Esophagus squamous epithelium (tissue), 5 donors: ENCODE results near the gene OR51E1. TPM values are rescaled to one million over a fixed set of nuclear protein-coding genes. Genes with fewer than 3 reads are reported as not detected.

Experiments
- DNase-seq: peaks from one replicate; lab custom pipeline; 2025; lab: John Stamatoyannopoulos, UW
- H3K27ac ChIP-seq, 4 donors: fragments of 200-600 bp; sonication (generic); one replicate each; pipeline ENCODE4 v1.5.1; 2016 to 2019; ENCODE audit warnings: mild to moderate bottlenecking in 1 of 4
- H3K27me3 ChIP-seq, 4 donors: fragments of 200-600 bp; sonication (generic); 1 replicate in 3 of 4; 2 replicates in 1 of 4; pipeline versions ENCODE4 v1.5.1 to v1.6.0; 2017 to 2021; ENCODE audit warnings: antibody characterized with exemption in 1 of 4
- H3K36me3 ChIP-seq, 3 donors: fragments of 200-600 bp; sonication (generic); one replicate each; pipeline ENCODE4 v1.5.1; 2016 to 2019
- H3K4me1 ChIP-seq, 3 donors: fragments of 200-600 bp; sonication (generic); one replicate each; pipeline ENCODE4 v1.5.1; 2017 to 2019
- H3K4me3 ChIP-seq, 4 donors: fragments of 200-600 bp; sonication (generic); 1 replicate in 3 of 4; 2 replicates in 1 of 4; pipeline ENCODE4 v1.5.1; 2016 to 2019; ENCODE audit warnings: mild to moderate bottlenecking in 2 of 4, moderate library complexity in 1 of 4
- H3K9me3 ChIP-seq, 3 donors: fragments of 200-600 bp; sonication (generic); one replicate each; pipeline ENCODE4 v1.5.1; 2016 to 2019
- POLR2A ChIP-seq, 4 donors: fragments of 450-650 bp; IDR thresholded peaks; one replicate each; pipeline ENCODE4 v1.6.1; 2017; ENCODE audit warnings: antibody characterized with exemption in 4 of 4, mild to moderate bottlenecking in 4 of 4, moderate library complexity in 3 of 4
- WGBS, 2 donors: methylation state at CpG; one replicate each; pipeline ENCODE4 v1.1.5; 2018; 5-methylcytosine and 5-hydroxymethylcytosine counted together
- intact Hi-C: fragments of 100-400 bp; cut with DNase I; formaldehyde crosslinking; loops from one replicate; pipeline ENCODE4 v1.15.0; 2022
- total RNA-seq, 4 donors: library from RNA; depleted of rRNA; stranded (reverse); fragments of >200 nt; gene quantifications; one replicate each; pipeline ENCODE4 v1.1.0, GENCODE V29; 2016
- TF ChIP-seq, protein P1 (sequence below), 6 experiments: fragments of 450-650 bp in 4 of 6; fragments of 200-600 bp in 2 of 6; sonication (generic) in 2 of 6; IDR thresholded peaks; one replicate each; pipeline ENCODE4 v1.5.1; 2016 to 2019; ENCODE audit warnings: antibody characterized with exemption in 6 of 6, mild to moderate bottlenecking in 4 of 6, moderate library complexity in 4 of 6
- donor health status: DM: yes; HTN: yes; CAD: no.

The OR51E1 gene
- total RNA-seq, 4 donors from 2014 or later = 0.12 TPM; not detected in 3

DNA sequence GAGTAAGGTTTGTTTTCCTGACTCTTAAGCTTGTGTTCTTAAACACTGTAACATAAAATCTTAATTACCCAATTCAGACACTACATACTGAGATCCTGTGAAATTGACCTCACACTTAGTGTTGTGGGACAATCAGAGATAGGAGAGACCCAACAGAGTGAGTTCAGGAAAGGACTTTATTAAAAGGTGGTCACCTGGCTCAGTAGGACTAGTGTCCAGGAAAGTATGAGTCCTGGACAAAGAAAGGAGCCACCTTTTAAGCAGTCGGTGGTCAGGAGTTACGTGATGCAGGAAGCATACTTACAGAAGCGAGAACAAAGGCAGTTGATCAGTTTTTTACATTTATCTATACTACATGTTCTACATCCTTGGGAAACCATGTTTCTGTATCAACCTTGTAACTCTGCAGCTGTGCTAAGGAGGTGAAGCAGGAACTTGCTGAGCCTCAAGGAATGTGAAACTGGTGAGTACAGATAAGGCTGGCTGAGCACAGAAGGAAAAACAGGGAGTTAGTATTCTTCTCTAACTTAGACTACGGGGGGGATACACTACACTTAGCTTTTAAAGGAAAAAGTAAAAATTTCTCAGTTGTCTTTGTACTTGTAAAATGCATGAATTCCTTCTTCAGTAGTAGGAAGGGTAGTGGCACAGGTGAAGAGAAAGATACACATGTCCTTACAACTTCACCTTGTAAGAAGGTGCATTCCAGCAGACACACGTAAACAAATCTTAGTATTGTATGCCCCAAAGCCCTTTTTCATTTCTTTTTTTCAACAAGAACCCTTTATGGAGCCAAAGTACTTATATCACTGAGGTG is 15.1 kb downstream of the OR51E1 start:
- no peak for DNase-seq
- Histone ChIP-seq H3K4me3 (no peak overlapping the region), H3K9me3 (no peaks in the 10 kb centered on the region), H3K4me1 (no peaks in the 10 kb centered on the region), H3K27ac (no peak overlapping the region), H3K36me3 (no peaks in the 10 kb centered on the region), H3K27me3 (no peaks in the 10 kb centered on the region)
- 58 to 63% methylated on average over 5 of the region's 5 CpGs for WGBS, 2 donors
- intact Hi-C loops = no loop called here
- TF ChIP-seq, protein P1, sequence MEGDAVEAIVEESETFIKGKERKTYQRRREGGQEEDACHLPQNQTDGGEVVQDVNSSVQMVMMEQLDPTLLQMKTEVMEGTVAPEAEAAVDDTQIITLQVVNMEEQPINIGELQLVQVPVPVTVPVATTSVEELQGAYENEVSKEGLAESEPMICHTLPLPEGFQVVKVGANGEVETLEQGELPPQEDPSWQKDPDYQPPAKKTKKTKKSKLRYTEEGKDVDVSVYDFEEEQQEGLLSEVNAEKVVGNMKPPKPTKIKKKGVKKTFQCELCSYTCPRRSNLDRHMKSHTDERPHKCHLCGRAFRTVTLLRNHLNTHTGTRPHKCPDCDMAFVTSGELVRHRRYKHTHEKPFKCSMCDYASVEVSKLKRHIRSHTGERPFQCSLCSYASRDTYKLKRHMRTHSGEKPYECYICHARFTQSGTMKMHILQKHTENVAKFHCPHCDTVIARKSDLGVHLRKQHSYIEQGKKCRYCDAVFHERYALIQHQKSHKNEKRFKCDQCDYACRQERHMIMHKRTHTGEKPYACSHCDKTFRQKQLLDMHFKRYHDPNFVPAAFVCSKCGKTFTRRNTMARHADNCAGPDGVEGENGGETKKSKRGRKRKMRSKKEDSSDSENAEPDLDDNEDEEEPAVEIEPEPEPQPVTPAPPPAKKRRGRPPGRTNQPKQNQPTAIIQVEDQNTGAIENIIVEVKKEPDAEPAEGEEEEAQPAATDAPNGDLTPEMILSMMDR (IDR thresholded peaks at IDR 0.05) = no peak
- no peak for TF ChIP-seq POLR2A (IDR thresholded peaks at IDR 0.05)

DNA sequence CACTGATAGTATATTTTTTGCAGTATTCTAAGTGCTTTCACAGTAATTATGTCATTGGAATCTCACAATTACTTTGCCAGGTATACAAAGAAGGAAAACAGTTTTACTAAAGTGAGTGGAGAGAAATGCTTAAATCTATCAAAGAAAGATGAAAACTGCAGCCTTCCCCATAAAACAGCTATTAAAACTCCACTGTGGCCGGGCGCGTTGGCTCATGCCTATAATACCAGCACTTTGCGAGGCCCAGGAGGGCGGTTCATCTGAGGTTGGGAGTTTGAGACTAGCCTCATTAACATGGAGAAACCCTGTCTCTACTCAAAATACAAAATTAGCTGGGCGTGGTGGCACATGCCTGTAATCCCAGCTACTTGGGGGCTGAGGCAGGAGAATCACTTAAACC is 19.1 kb downstream of the OR51E1 start:
- H3K27ac ChIP-seq = no peak overlapping the region
- no peaks in the 10 kb centered on the region for H3K9me3 ChIP-seq
- DNase-seq = no peak
- H3K27me3 ChIP-seq = no peaks in the 10 kb centered on the region
- no peak overlapping the region for H3K4me3 ChIP-seq
- H3K4me1 ChIP-seq = no peaks in the 10 kb centered on the region
- intact Hi-C loops = no loop called here
- WGBS, 2 donors = 75 to 83% methylated on average over 5 to 6 of the region's 6 CpGs
- no peak for TF ChIP-seq POLR2A (IDR thresholded peaks at IDR 0.05)
- TF ChIP-seq, protein P1 (IDR thresholded peaks at IDR 0.05) = no peak
- H3K36me3 ChIP-seq = no peaks in the 10 kb centered on the region

- Histone ChIP-seq H3K27me3 (no peaks in the 10 kb centered on the region), H3K4me3 (no peak overlapping the region), H3K36me3 (no peaks in the 10 kb centered on the region), H3K27ac (no peak overlapping the region), H3K9me3 (no peaks in the 10 kb centered on the region), H3K4me1 (no peaks in the 10 kb centered on the region)
- WGBS, 2 donors = 87 to 90% methylated on average over 3 of the region's 3 CpGs
- TF ChIP-seq, protein P1 (IDR thresholded peaks at IDR 0.05) = no peak
- TF ChIP-seq POLR2A (IDR thresholded peaks at IDR 0.05) = no peak
- no peak for DNase-seq
- intact Hi-C loops = no loop called here
Measured at GRCh38 chr11:4664183-4664582, 20.4 kb downstream of the OR51E1 start.

DNA sequence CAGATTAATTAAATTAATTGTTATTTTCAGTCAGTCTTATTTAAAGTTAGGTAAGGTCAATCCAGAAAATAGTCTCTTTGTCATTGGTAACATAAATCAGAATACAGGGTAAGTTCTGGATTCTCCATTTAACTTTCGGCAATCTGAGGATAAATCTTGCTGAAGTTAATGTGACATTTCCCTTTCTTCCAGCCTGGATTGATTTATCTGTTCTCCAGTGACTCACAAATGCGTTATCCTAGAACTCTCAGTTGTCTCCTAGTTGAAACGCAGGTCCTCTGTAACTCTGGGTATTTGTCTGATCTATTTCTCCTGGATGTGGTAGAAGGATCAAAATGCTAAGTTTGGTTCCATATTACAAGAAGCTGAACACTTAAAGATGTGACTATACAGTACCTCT is 21.0 kb downstream of the OR51E1 start:
- no peak overlapping the region for H3K4me3 ChIP-seq
- no peaks in the 10 kb centered on the region for H3K4me1 ChIP-seq
- TF ChIP-seq POLR2A (IDR thresholded peaks at IDR 0.05) = no peak
- TF ChIP-seq, protein P1 (IDR thresholded peaks at IDR 0.05) = no peak
- WGBS, 2 donors = 62 to 72% methylated on average over 3 of the region's 3 CpGs
- DNase-seq = no peak
- no peaks in the 10 kb centered on the region for H3K9me3 ChIP-seq
- no peaks in the 10 kb centered on the region for H3K36me3 ChIP-seq
- H3K27me3 ChIP-seq = no peaks in the 10 kb centered on the region
- intact Hi-C loops = no loop called here
- no peak overlapping the region for H3K27ac ChIP-seq

- TF ChIP-seq, protein P1 (IDR thresholded peaks at IDR 0.05) = no peak
- no peak for TF ChIP-seq POLR2A (IDR thresholded peaks at IDR 0.05)
- Histone ChIP-seq H3K4me3 (no peak overlapping the region), H3K36me3 (no peaks in the 10 kb centered on the region), H3K4me1 (no peaks in the 10 kb centered on the region), H3K27ac (no peak overlapping the region), H3K27me3 (no peaks in the 10 kb centered on the region), H3K9me3 (no peaks in the 10 kb centered on the region)
- WGBS, 2 donors = 48 to 54% methylated on average over 2 of the region's 2 CpGs
- intact Hi-C loops = no loop called here
- no peak for DNase-seq
Measured at GRCh38 chr11:4665424-4665823, 21.6 kb downstream of the OR51E1 start.
